Measurements from ENCODE around the gene FGFR2. TPM values are rescaled to one million over a fixed set of nuclear protein-coding genes. Genes with fewer than 3 reads are reported as not detected.

FGFR2 gene
- total RNA-seq, 2 experiments from 2014 or later, result 0.14 to 0.22 TPM

GRCh38 chr10:121577568-121577967 is 20.7 kb downstream of the FGFR2 start:
- H3K27ac Mint-ChIP-seq, result no peak overlapping the region

GRCh38 chr10:121576139-121576538 is 22.1 kb downstream of the FGFR2 start:
- Mint-ChIP-seq H3K4me1 (ENCODE audit: low read depth) (no peaks in the 10 kb centered on the region), H3K36me3 (ENCODE audit: low read depth) (no peaks in the 10 kb centered on the region), H3K27ac (no peak overlapping the region), H3K27me3 (peaks cover 4% of the 10 kb centered on the region), H3K4me3 (no peak overlapping the region), H3K9me3 (no peaks in the 10 kb centered on the region)
- no peak for TF ChIP-seq CTCF (IDR thresholded peaks at IDR 0.05)
- Histone ChIP-seq H3K27ac (ENCODE audit: low read depth in 1 of 2, low read length in 2 of 2) (no peak overlapping the region), H3K4me3 (ENCODE audit: low read length) (no peak overlapping the region), H3K36me3 (ENCODE audit: insufficient read depth, low read length) (no peaks in the 10 kb centered on the region), H3K27me3 (ENCODE audit: control insufficient read depth in 1 of 2, insufficient read depth in 2 of 2, low read length in 2 of 2) (no peaks in the 10 kb centered on the region), H3K9me3 (ENCODE audit: control insufficient read depth in 1 of 2, insufficient read depth in 1 of 2, low read length in 2 of 2) (peaks cover 0 to 8% of the 10 kb centered on the region in 2 experiments), H3K4me1 (ENCODE audit: insufficient read depth, low read length) (no peaks in the 10 kb centered on the region)
- no peak for DNase-seq
- CTCF ChIA-PET, result no interaction called here
- POLR2A ChIA-PET, result no interaction called here
- intact Hi-C loops (cut with DNase I, micrococcal nuclease), result no loop called here
- ATAC-seq (ENCODE audit: poor library complexity), result no peak

More at GRCh38 chr10:121577568-121577967, 20.7 kb downstream of the FGFR2 start:
- H3K27me3 ChIP-seq (ENCODE audit: control insufficient read depth in 1 of 2, insufficient read depth in 2 of 2, low read length in 2 of 2), result no peaks in the 10 kb centered on the region
- no peak overlapping the region for H3K27ac ChIP-seq (ENCODE audit: low read depth in 1 of 2, low read length in 2 of 2)
- Mint-ChIP-seq H3K9me3 (no peaks in the 10 kb centered on the region), H3K36me3 (ENCODE audit: low read depth) (no peaks in the 10 kb centered on the region), H3K4me3 (no peak overlapping the region), H3K27me3 (peaks cover 4% of the 10 kb centered on the region), H3K4me1 (ENCODE audit: low read depth) (no peaks in the 10 kb centered on the region)
- TF ChIP-seq CTCF (IDR thresholded peaks at IDR 0.05), result no peak
- intact Hi-C loops (cut with DNase I, micrococcal nuclease), result no loop called here
- H3K36me3 ChIP-seq (ENCODE audit: insufficient read depth, low read length), result no peaks in the 10 kb centered on the region
- DNase-seq (no peak), ATAC-seq (ENCODE audit: poor library complexity) (no peak)
- peaks cover 0 to 7% of the 10 kb centered on the region in 2 experiments for H3K9me3 ChIP-seq (ENCODE audit: control insufficient read depth in 1 of 2, insufficient read depth in 1 of 2, low read length in 2 of 2)
- ChIA-PET POLR2A (no interaction called here), CTCF (no interaction called here)
- no peak overlapping the region for H3K4me3 ChIP-seq (ENCODE audit: low read length)
- H3K4me1 ChIP-seq (ENCODE audit: insufficient read depth, low read length), result no peaks in the 10 kb centered on the region

- TF ChIP-seq CTCF (IDR thresholded peaks at IDR 0.05), result no peak
- Histone ChIP-seq H3K27ac (ENCODE audit: low read depth in 1 of 2, low read length in 2 of 2) (no peak overlapping the region), H3K4me3 (ENCODE audit: low read length) (no peak overlapping the region), H3K27me3 (ENCODE audit: control insufficient read depth in 1 of 2, insufficient read depth in 2 of 2, low read length in 2 of 2) (no peaks in the 10 kb centered on the region), H3K4me1 (ENCODE audit: insufficient read depth, low read length) (no peaks in the 10 kb centered on the region), H3K36me3 (ENCODE audit: insufficient read depth, low read length) (no peaks in the 10 kb centered on the region), H3K9me3 (ENCODE audit: control insufficient read depth in 1 of 2, insufficient read depth in 1 of 2, low read length in 2 of 2) (peaks cover 0 to 8% of the 10 kb centered on the region in 2 experiments)
- ATAC-seq (ENCODE audit: poor library complexity), result no peak
- ChIA-PET CTCF (no interaction called here), POLR2A (no interaction called here)
- H3K36me3 Mint-ChIP-seq (ENCODE audit: low read depth), result no peaks in the 10 kb centered on the region
- no peaks in the 10 kb centered on the region for H3K9me3 Mint-ChIP-seq
- intact Hi-C loops (cut with DNase I, micrococcal nuclease), result no loop called here
- no peak overlapping the region for H3K27ac Mint-ChIP-seq
- no peak overlapping the region for H3K4me3 Mint-ChIP-seq
- no peaks in the 10 kb centered on the region for H3K4me1 Mint-ChIP-seq (ENCODE audit: low read depth)
- H3K27me3 Mint-ChIP-seq, result peaks cover 4% of the 10 kb centered on the region
- DNase-seq, result no peak
These were observed 23.6 kb downstream of the FGFR2 start for GRCh38 chr10:121574519-121575166.

All from CD4-positive, alpha-beta T cell (primary cell).